GM20000 (cell line): ENCODE measurements around the gene TCF7L2.

Experiments used
- DNase-seq: peaks from one replicate; pipeline ENCODE4 v3.0.0; 2012; ENCODE audit warnings: low spot score
- TF ChIP-seq, protein P1 (sequence below): IDR thresholded peaks from 2 replicates; pipeline ENCODE4 v1.5.1; 2012; ENCODE audit warnings: mild to moderate bottlenecking, control low read depth; ENCODE audit errors: extremely low read depth, missing control alignments

The TCF7L2 gene

GRCh38 chr10:113025487-113025886, 75.4 kb downstream of the TCF7L2 start:
- TF ChIP-seq, protein P1, sequence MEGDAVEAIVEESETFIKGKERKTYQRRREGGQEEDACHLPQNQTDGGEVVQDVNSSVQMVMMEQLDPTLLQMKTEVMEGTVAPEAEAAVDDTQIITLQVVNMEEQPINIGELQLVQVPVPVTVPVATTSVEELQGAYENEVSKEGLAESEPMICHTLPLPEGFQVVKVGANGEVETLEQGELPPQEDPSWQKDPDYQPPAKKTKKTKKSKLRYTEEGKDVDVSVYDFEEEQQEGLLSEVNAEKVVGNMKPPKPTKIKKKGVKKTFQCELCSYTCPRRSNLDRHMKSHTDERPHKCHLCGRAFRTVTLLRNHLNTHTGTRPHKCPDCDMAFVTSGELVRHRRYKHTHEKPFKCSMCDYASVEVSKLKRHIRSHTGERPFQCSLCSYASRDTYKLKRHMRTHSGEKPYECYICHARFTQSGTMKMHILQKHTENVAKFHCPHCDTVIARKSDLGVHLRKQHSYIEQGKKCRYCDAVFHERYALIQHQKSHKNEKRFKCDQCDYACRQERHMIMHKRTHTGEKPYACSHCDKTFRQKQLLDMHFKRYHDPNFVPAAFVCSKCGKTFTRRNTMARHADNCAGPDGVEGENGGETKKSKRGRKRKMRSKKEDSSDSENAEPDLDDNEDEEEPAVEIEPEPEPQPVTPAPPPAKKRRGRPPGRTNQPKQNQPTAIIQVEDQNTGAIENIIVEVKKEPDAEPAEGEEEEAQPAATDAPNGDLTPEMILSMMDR: no peak
- no peak for DNase-seq

DNA sequence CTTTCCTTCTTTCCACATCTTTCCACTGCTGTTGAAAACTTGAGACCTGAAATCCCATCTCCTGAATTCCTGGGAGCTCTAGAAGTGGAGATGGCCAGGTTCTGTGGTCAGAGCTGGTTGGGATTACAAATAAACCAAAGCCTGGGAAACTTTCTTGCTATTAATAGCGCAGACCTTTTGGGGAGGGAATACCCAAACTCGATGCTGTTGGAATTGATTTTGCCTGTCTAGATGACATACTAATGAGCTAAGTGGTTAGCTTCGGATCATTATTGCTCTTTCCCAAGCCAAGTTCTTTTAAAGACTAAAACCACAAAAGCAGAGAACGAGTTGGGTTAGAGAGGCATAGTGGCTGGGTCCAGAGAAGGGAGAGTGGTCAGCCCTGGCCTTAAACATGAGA, 76.6 kb downstream of the TCF7L2 start:
- DNase-seq: no peak
- TF ChIP-seq, protein P1: no peak

- TF ChIP-seq, protein P1: no peak
- no peak for DNase-seq
Observed at GRCh38 chr10:113027230-113027573, 77.2 kb downstream of the TCF7L2 start.

- DNase-seq: no peak
- TF ChIP-seq, protein P1: no peak
Observed at GRCh38 chr10:113027574-113028455, 77.8 kb downstream of the TCF7L2 start.

GRCh38 chr10:113028456-113029440, 78.7 kb downstream of the TCF7L2 start:
- no peak for DNase-seq

GRCh38 chr10:113030453-113030852, 80.4 kb downstream of the TCF7L2 start:
- no peak for DNase-seq
- TF ChIP-seq, protein P1: no peak

More at GRCh38 chr10:113028456-113029440, 78.7 kb downstream of the TCF7L2 start:
- TF ChIP-seq, protein P1: no peak

- TF ChIP-seq, protein P1: no peak
- no peak for DNase-seq
Observed at GRCh38 chr10:113031147-113031546, 81.1 kb downstream of the TCF7L2 start.
